GM19193 (cell line): ENCODE data around the gene EPB41L4A.

ENCODE experiments used
- POLR2A ChIP-seq: IDR thresholded peaks from 4 replicates; pipeline ENCODE4 v1.6.1; 2011; ENCODE audit not compliant: insufficient read depth, insufficient read length; ENCODE audit errors: extremely low read depth

The EPB41L4A gene

DNA sequence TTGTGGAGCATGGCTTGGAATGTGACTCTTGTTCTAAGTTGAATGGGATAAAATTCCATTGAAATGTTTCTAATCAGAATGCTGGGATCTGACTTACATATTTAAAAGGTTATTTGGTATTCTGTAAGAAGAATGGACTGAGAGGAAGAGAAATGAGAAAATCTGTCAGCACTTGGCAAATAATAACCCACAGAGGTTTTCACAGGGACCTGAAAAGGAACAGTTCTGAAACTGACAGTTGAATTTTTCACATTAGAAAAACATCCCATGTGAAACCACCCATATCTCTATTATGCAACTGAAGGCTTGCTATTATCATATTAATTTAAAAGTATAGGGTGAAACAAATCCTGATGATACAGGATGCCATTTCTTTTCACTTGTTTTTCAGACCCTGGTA is 302.7 kb downstream of the EPB41L4A start:
- no peak for TF ChIP-seq POLR2A

- no peak for TF ChIP-seq POLR2A
Observed at GRCh38 chr5:112113565-112113964, 305.5 kb downstream of the EPB41L4A start.
